ENCODE measurements around the gene DCD.
A peak's percentile ranks its signal among the peaks of the same experiment; 100 is the strongest.

DCD gene

DNA sequence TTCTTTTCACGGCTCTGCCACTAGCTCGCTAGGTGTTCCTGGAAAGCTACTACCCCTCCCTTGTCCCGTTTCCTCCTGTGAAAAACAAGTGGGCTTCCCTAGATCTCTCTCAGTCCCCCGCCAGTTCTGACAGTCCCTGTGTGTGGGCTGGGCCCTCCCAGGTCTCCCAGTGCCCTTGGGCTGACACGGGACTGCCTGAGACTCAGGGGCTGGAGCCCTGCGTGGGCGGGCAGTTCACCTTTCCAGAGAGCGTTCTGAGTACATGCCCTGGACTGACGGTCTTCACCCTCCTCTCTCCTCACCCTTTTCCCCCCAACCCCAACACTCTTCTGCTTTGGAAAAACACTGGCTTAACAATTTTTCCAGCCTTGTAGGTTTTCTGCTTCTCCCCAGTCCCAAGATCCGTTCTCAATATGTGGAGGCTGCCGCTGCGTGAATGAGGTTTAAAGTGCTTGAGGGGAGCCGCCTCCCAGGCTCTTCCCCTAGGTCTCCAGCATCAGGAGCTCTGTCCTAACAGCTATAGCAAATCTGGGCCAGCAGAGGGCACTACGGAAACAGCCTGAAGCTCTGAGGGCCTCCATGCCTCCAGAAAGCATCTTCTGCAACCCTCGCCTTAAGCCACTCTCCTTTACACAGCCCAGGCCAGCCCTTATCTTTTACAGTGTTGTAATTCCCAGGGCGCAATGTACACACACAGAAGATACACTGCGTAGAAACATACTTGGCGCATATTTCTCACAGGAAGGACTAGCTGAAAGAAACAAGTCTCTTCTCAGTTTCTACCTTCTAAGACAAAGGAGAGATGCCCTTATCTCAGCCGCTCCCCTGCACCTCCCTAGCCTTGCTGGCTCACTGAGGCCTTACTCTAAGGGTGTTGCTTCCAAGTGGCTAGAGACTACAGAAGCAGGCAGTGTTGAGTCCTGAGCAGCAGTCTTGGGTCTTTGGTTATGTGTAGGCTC lies 10.4 kb upstream of the DCD start:
- H3K4me3 ChIP-seq (ENCODE audit: low read depth, low read length) = no peak overlapping the region
- TF ChIP-seq, protein P1, sequence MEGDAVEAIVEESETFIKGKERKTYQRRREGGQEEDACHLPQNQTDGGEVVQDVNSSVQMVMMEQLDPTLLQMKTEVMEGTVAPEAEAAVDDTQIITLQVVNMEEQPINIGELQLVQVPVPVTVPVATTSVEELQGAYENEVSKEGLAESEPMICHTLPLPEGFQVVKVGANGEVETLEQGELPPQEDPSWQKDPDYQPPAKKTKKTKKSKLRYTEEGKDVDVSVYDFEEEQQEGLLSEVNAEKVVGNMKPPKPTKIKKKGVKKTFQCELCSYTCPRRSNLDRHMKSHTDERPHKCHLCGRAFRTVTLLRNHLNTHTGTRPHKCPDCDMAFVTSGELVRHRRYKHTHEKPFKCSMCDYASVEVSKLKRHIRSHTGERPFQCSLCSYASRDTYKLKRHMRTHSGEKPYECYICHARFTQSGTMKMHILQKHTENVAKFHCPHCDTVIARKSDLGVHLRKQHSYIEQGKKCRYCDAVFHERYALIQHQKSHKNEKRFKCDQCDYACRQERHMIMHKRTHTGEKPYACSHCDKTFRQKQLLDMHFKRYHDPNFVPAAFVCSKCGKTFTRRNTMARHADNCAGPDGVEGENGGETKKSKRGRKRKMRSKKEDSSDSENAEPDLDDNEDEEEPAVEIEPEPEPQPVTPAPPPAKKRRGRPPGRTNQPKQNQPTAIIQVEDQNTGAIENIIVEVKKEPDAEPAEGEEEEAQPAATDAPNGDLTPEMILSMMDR (IDR thresholded peaks at IDR 0.05; ENCODE audit: low read depth, low read length) = peak; percentile 55
- DNase-seq (ENCODE audit: low read depth, low spot score) = no peak
- in situ Hi-C loops (cut with HindIII; ENCODE audit: low sequenced_read_pairs) = no loop called here

DNA sequence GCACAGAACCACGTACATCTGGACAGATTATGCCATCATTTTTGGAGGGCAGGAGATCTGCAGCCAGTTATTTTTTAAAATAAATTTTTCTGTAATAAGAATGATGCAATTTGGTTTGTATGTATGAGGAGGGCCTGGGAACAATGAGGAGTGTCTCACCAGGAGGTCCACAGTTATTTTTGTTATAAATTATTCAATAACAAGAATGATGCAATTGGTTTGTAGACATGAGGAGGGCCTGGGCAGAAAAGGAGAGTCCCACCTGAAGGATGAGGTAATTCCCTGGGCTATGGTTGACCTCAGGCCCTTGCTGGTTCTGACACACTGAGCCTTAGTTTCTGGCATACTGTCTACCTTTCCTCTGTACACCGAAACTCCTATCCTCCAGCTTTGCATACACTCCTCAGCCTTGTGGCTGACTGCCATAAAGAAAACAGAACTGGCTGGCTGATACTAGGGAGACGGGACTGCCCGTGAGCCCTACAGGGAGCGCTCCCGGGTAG lies 9.0 kb upstream of the DCD start:
- in situ Hi-C loops (cut with HindIII; ENCODE audit: low sequenced_read_pairs) = no loop called here
- TF ChIP-seq, protein P1 (IDR thresholded peaks at IDR 0.05; ENCODE audit: low read depth, low read length) = no peak
- no peak overlapping the region for H3K4me3 ChIP-seq (ENCODE audit: low read depth, low read length)
- no peak for DNase-seq (ENCODE audit: low read depth, low spot score)

DNA sequence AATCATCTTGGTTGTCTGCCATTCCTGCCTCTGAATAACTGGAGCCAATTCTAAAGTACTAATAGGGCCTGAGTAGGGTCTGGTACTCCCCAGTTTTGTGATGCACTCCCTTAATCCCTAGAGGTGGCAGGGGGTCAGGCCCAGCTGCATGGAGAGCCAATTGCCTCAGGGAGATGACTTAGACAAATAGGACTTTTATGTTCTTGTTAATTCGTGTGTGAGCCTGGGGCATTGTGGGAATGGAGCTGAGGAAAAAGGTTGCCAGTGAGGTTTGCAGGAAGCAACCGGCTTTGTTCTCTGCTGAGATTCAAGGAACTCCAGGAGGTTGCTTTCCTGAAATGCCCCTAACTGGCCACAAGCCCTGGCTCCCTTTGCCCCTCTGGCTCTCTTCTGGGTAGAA lies 6.8 kb upstream of the DCD start:
- TF ChIP-seq, protein P1 (IDR thresholded peaks at IDR 0.05; ENCODE audit: low read depth, low read length) = no peak
- H3K4me3 ChIP-seq (ENCODE audit: low read depth, low read length) = no peak overlapping the region
- DNase-seq (ENCODE audit: low read depth, low spot score) = no peak
- in situ Hi-C loops (cut with HindIII; ENCODE audit: low sequenced_read_pairs) = no loop called here

DNA sequence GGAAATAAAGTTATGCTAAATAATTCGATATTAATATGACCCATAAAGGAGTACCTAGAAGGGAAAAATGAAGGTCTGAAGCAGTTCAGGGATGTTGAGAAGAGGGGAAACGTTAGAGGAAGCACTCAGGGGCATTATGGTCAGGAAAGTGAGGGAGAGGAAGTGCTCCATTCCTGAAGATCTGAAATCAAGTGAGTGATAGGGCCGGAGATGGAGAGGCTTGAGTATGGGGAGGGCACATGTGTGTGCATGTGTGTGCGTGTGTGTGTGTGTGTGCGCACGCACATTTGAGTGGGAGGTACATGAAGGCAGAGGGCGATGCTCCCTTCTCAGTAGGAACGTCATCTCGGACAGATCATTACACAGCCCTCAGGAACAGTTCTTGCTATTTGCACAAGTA lies 4.9 kb upstream of the DCD start:
- in situ Hi-C loops (cut with HindIII; ENCODE audit: low sequenced_read_pairs) = no loop called here

DNA sequence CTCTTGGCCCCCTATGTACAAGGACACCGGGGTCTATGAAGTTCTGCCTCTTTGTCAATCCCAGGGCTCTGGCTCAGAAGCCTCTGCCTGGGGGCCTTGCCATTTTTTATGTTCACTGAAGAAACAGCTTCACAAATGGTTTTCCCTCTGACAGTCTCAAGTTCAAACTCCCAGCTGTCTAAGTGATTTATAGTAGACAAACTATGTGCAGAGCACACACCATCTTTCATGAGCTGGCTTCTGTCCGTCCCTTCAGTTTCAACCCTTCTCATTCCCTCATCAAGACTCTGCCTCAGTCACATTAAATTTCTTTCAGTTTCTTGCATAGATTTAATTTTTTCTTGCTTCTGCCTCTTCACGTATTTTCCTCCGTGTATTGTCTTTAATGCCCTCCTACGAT lies 2.7 kb upstream of the DCD start:
- TF ChIP-seq, protein P1 (IDR thresholded peaks at IDR 0.05; ENCODE audit: low read depth, low read length) = no peak
- DNase-seq (ENCODE audit: low read depth, low spot score) = no peak
- no peak overlapping the region for H3K4me3 ChIP-seq (ENCODE audit: low read depth, low read length)
- in situ Hi-C loops (cut with HindIII; ENCODE audit: low sequenced_read_pairs) = no loop called here

More for the DNA sequence above, 4.9 kb upstream of the DCD start:
- no peak overlapping the region for H3K4me3 ChIP-seq (ENCODE audit: low read depth, low read length)
- TF ChIP-seq, protein P1 (IDR thresholded peaks at IDR 0.05; ENCODE audit: low read depth, low read length) = no peak
- no peak for DNase-seq (ENCODE audit: low read depth, low spot score)

DNA sequence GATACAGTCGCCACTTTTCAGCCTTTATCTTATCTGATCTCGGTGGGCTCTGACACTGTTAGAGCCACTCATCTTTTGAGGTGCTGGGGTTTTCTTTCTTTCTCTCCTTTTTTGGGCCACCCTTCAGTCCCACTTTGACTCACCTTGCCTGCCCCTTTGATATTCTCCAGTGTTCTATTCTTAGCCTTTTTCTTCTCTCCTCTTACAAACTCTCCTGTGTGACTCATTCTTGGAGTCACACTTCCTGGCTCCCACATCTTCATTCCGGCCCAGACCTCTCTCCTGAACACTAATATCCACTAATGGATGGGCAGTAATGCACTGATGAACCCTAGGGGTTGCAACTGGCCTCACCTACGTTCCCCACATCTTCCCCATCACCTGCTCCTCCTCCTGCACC lies 2.2 kb upstream of the DCD start:
- DNase-seq (ENCODE audit: low read depth, low spot score) = no peak
- in situ Hi-C loops (cut with HindIII; ENCODE audit: low sequenced_read_pairs) = no loop called here
- TF ChIP-seq, protein P1 (IDR thresholded peaks at IDR 0.05; ENCODE audit: low read depth, low read length) = no peak
- no peak overlapping the region for H3K4me3 ChIP-seq (ENCODE audit: low read depth, low read length)

Data from astrocyte of the spinal cord (primary cell).